NCI-H446 treated with DMSO at 0.1 percent for 48 hours (cell line): ENCODE data around the gene HJURP.

Experiments used
- DNase-seq: peaks from one replicate; lab custom pipeline; 2025; lab: John Stamatoyannopoulos, UW

HJURP gene

GRCh38 chr2:233813236-233814055 lies 40.9 kb downstream of the HJURP start:
- DNase-seq: no peak

GRCh38 chr2:233811732-233812131 lies 42.6 kb downstream of the HJURP start:
- no peak for DNase-seq

GRCh38 chr2:233811087-233811486 lies 43.2 kb downstream of the HJURP start:
- DNase-seq: no peak

- no peak for DNase-seq
These were observed 44.0 kb downstream of the HJURP start for GRCh38 chr2:233810385-233810784.

- no peak for DNase-seq
These were observed 46.1 kb downstream of the HJURP start for GRCh38 chr2:233807966-233808935.

- DNase-seq: no peak
These were observed 47.0 kb downstream of the HJURP start for GRCh38 chr2:233807215-233807865.

- no peak for DNase-seq
These were observed 50.3 kb downstream of the HJURP start for GRCh38 chr2:233803994-233804393.

- no peak for DNase-seq
These were observed 50.9 kb downstream of the HJURP start for GRCh38 chr2:233803292-233803911.

- DNase-seq: no peak
These were observed 52.1 kb downstream of the HJURP start for GRCh38 chr2:233802132-233802815.

- DNase-seq: no peak
These were observed 52.8 kb downstream of the HJURP start for GRCh38 chr2:233801357-233802131.

GRCh38 chr2:233800208-233800607 lies 54.1 kb downstream of the HJURP start:
- DNase-seq: no peak

GRCh38 chr2:233799716-233800115 lies 54.6 kb downstream of the HJURP start:
- no peak for DNase-seq

GRCh38 chr2:233799087-233799665 lies 55.2 kb downstream of the HJURP start:
- DNase-seq: no peak

GRCh38 chr2:233798335-233799086 lies 55.8 kb downstream of the HJURP start:
- DNase-seq: no peak

GRCh38 chr2:233796254-233796653 lies 58.1 kb downstream of the HJURP start:
- DNase-seq: no peak

GRCh38 chr2:233795735-233796171 lies 58.6 kb downstream of the HJURP start:
- no peak for DNase-seq

- no peak for DNase-seq
These were observed 60.1 kb downstream of the HJURP start for GRCh38 chr2:233794128-233794658.

GRCh38 chr2:233793465-233794127 lies 60.7 kb downstream of the HJURP start:
- no peak for DNase-seq
